Upper lobe of left lung (tissue), 4 donors: ENCODE results near the gene ARHGEF2.

Experiments used
- EP300 ChIP-seq, 4 donors: sonication (generic); formaldehyde crosslinking; IDR thresholded peaks; one replicate each; pipeline ENCODE4 v1.5.1; 2017; ENCODE audit warnings: antibody characterized with exemption in 4 of 4, control low read depth in 2 of 4
- POLR2A ChIP-seq, 4 donors: fragments of 450-650 bp; IDR thresholded peaks; one replicate each; pipeline ENCODE4 v1.5.1; 2016 to 2017; ENCODE audit warnings: antibody characterized with exemption in 4 of 4, mild to moderate bottlenecking in 2 of 4

- peak in 1 of 4 donors; percentile 11 for TF ChIP-seq POLR2A (IDR thresholded peaks at IDR 0.05)
- peak in 1 of 4 donors; percentile 12 for TF ChIP-seq EP300 (IDR thresholded peaks at IDR 0.05)
Observed at GRCh38 chr1:155940482-155940992, 37.8 kb downstream of the ARHGEF2 start.
